Neural cell (in vitro differentiated cells): Measurements from ENCODE around the gene CAMK1D. TPM values are rescaled to one million over a fixed set of nuclear protein-coding genes. Genes with fewer than 3 reads are reported as not detected.

Source experiments
- H2AFZ ChIP-seq: fragments of 200-600, 300-800 bp; sonication (generic), shearing (Covaris generic); 2 replicates; pipeline ENCODE4 v1.6.0; 2014; ENCODE audit warnings: low read depth, mild to moderate bottlenecking, antibody characterized with exemption, low read length, moderate library complexity
- H3F3A ChIP-seq: fragments of 200-600 bp; shearing (Covaris generic); 2 replicates; pipeline ENCODE4 v1.6.1; 2016; ENCODE audit warnings: mild to moderate bottlenecking, moderate library complexity, mixed read lengths, antibody characterized with exemption, low read length; ENCODE audit not compliant: insufficient read depth, poor library complexity, severe bottlenecking
- H3K27ac ChIP-seq: fragments of 200-600, 300-800 bp; sonication (generic), shearing (Covaris generic); 2 replicates; pipeline ENCODE4 v1.5.1; 2014; ENCODE audit warnings: mild to moderate bottlenecking, low read length, moderate library complexity
- H3K27me3 ChIP-seq: fragments of 300-800, 200-600 bp; sonication (generic), shearing (Covaris generic); 2 replicates; pipeline ENCODE4 v1.6.0; 2014; ENCODE audit warnings: mild to moderate bottlenecking, low read depth, low read length, moderate library complexity; ENCODE audit not compliant: insufficient read depth
- H3K36me3 ChIP-seq: fragments of 300-800, 200-600 bp; sonication (generic), shearing (Covaris generic); 2 replicates; pipeline ENCODE4 v1.5.1; 2014; ENCODE audit warnings: mild to moderate bottlenecking, antibody characterized with exemption, low read length, moderate library complexity; ENCODE audit not compliant: insufficient read depth
- H3K4me2 ChIP-seq: fragments of 300-800, 200-600 bp; sonication (generic), shearing (Covaris generic); 2 replicates; pipeline ENCODE4 v1.6.0; 2014; ENCODE audit warnings: mild to moderate bottlenecking, low read length
- H3K4me3 ChIP-seq: fragments of 300-800, 200-600 bp; sonication (generic), shearing (Covaris generic); 2 replicates; pipeline ENCODE4 v1.5.1; 2014; ENCODE audit warnings: mild to moderate bottlenecking, low read length, moderate library complexity
- H3K79me2 ChIP-seq: fragments of 200-600 bp; shearing (Covaris generic); replicated peaks from 2 replicates; pipeline ENCODE4 v1.6.0; 2014; ENCODE audit warnings: mild to moderate bottlenecking, low read length, moderate library complexity; ENCODE audit not compliant: insufficient read depth
- H3K9ac ChIP-seq: fragments of 300-800, 200-600 bp; sonication (generic), shearing (Covaris generic); 2 replicates; pipeline ENCODE4 v1.6.1; 2016; ENCODE audit warnings: mild to moderate bottlenecking, low read length, mixed read lengths
- H3K9me2 ChIP-seq: fragments of 200-600 bp; shearing (Covaris generic); 2 replicates; pipeline ENCODE4 v1.6.1; 2016; ENCODE audit warnings: mild to moderate bottlenecking, low read length, mixed read lengths; ENCODE audit not compliant: insufficient read depth
- H3K9me3 ChIP-seq: fragments of 200-600, 300-800 bp; sonication (generic), shearing (Covaris generic); 2 replicates; pipeline ENCODE4 v1.6.1; 2016; ENCODE audit warnings: mild to moderate bottlenecking, mixed run types, low read length, moderate library complexity, mixed read lengths
- H4K20me1 ChIP-seq: fragments of 200-600 bp; shearing (Covaris generic); 2 replicates; pipeline ENCODE4 v1.6.1; 2016; ENCODE audit warnings: mild to moderate bottlenecking, mixed run types; ENCODE audit not compliant: insufficient read depth
- CTCF ChIP-seq: fragments of 450-650 bp; IDR thresholded peaks from 2 replicates; pipeline ENCODE4 v1.5.1; 2014; ENCODE audit warnings: antibody characterized with exemption, mild to moderate bottlenecking, moderate library complexity; ENCODE audit not compliant: poor library complexity, severe bottlenecking
- EP300 ChIP-seq: fragments of 450-650 bp; conservative IDR thresholded peaks from 2 replicates; pipeline ENCODE4 v1.6.1; 2014; ENCODE audit warnings: antibody characterized with exemption, mild to moderate bottlenecking, moderate library complexity; ENCODE audit not compliant: poor library complexity, severe bottlenecking
- EZH2 ChIP-seq: fragments of 200-600, 300-800 bp; shearing (Covaris generic), sonication (generic); IDR thresholded peaks from 2 replicates; pipeline ENCODE4 v1.6.1; 2014; ENCODE audit warnings: antibody characterized with exemption, low read length, borderline replicate concordance, mild to moderate bottlenecking; ENCODE audit not compliant: insufficient read depth, poor library complexity, severe bottlenecking
- MXI1 ChIP-seq: fragments of 450-650 bp; conservative IDR thresholded peaks from 2 replicates; pipeline ENCODE4 v1.6.1; 2014; ENCODE audit warnings: antibody characterized with exemption, mild to moderate bottlenecking; ENCODE audit not compliant: poor library complexity, severe bottlenecking
- POLR2AphosphoS5 ChIP-seq: IDR thresholded peaks from 2 replicates; pipeline ENCODE4 v1.6.1; 2012
- RAD21 ChIP-seq: fragments of 450-650 bp; conservative IDR thresholded peaks from 2 replicates; pipeline ENCODE4 v1.6.1; 2014; ENCODE audit warnings: antibody characterized with exemption, mild to moderate bottlenecking, moderate library complexity
- REST ChIP-seq: IDR thresholded peaks from 2 replicates; pipeline ENCODE4 v1.6.1; 2012; ENCODE audit warnings: borderline replicate concordance
- SMC3 ChIP-seq: fragments of 450-650 bp; conservative IDR thresholded peaks from 2 replicates; pipeline ENCODE4 v1.6.1; 2014; ENCODE audit warnings: antibody characterized with exemption, mild to moderate bottlenecking, moderate library complexity; ENCODE audit not compliant: poor library complexity
- TAF1 ChIP-seq: IDR thresholded peaks from 2 replicates; pipeline ENCODE4 v1.6.1; 2012; ENCODE audit warnings: low read depth
- polyA plus RNA-seq: library from polyadenylated mRNA; depleted of rRNA; stranded (reverse); fragments of >200 nt; gene quantifications from 2 replicates; pipeline ENCODE4 v1.2.3, GENCODE V29; 2014

The CAMK1D gene
- polyA plus RNA-seq, 1 donor from 2014 or later, result 13.8 TPM

GRCh38 chr10:12649012-12649584, 299.8 kb downstream of the CAMK1D start:
- Histone ChIP-seq H3K4me3 (no peak overlapping the region), H3K27ac (no peak overlapping the region), H4K20me1 (no peaks in the 10 kb centered on the region), H3K36me3 (no peaks in the 10 kb centered on the region), H3K9ac (no peak overlapping the region), H3K79me2 (no peaks in the 10 kb centered on the region), H3K4me2 (no peak overlapping the region), H2AFZ (no peak overlapping the region), H3K27me3 (no peaks in the 10 kb centered on the region), H3F3A (no peaks in the 10 kb centered on the region), H3K9me2 (no peaks in the 10 kb centered on the region), H3K9me3 (peaks cover under 1% of the 10 kb centered on the region)
- TF ChIP-seq POLR2AphosphoS5 (no peak), CTCF (no peak), SMC3 (no peak), TAF1 (no peak), MXI1 (no peak), REST (no peak), EZH2 (no peak), RAD21 (no peak), EP300 (no peak)

DNA sequence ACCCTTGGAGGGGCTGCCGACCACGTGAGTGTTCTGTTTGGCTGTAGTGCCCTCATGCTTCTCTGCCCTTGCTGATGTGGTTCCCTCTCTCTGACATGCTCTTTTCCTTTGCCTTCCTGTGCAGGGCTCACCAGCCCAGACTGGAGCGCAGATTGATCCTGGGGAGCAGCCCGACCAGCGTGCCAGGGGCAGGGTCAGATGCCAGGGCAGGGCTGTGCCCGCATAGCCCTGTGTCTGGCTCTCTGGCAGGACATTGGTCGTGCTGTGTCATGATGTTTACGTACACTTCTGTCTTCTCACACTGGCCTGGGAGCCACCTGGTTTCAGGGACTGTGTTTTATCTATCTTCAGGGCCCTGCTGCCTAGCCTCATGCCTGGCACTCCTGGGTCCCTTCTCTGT, 300.8 kb downstream of the CAMK1D start:
- Histone ChIP-seq H3K9ac (no peak overlapping the region), H3K9me2 (no peaks in the 10 kb centered on the region), H3K36me3 (no peaks in the 10 kb centered on the region), H3K9me3 (peaks cover 4% of the 10 kb centered on the region), H3K27me3 (no peaks in the 10 kb centered on the region), H4K20me1 (no peaks in the 10 kb centered on the region), H3K27ac (no peak overlapping the region), H3F3A (no peaks in the 10 kb centered on the region), H3K4me2 (no peak overlapping the region), H3K79me2 (no peaks in the 10 kb centered on the region), H3K4me3 (no peak overlapping the region), H2AFZ (no peak overlapping the region)
- TF ChIP-seq REST (no peak), EZH2 (no peak), POLR2AphosphoS5 (no peak), RAD21 (no peak), CTCF (no peak), TAF1 (no peak), EP300 (no peak), SMC3 (no peak), MXI1 (no peak)
